Brain pericyte (primary cell): ENCODE results near the gene TNFRSF8.

Source experiments
- DNase-seq: peaks from one replicate; pipeline ENCODE4 v3.0.0-alpha.2; 2012; ENCODE audit warnings: low read depth, low spot score

Gene TNFRSF8

GRCh38 chr1:12113433-12114339 lies 50.6 kb downstream of the TNFRSF8 start:
- DNase-seq: no peak

GRCh38 chr1:12114340-12114683 lies 51.2 kb downstream of the TNFRSF8 start:
- no peak for DNase-seq

GRCh38 chr1:12114916-12115315 lies 51.8 kb downstream of the TNFRSF8 start:
- DNase-seq: no peak

GRCh38 chr1:12121212-12122003 lies 58.3 kb downstream of the TNFRSF8 start:
- DNase-seq: no peak

GRCh38 chr1:12123172-12123571 lies 60.1 kb downstream of the TNFRSF8 start:
- DNase-seq: no peak

- peak; percentile 47 for DNase-seq
Measured at GRCh38 chr1:12124693-12125421, 61.8 kb downstream of the TNFRSF8 start.

- no peak for DNase-seq
Measured at GRCh38 chr1:12125422-12126355, 62.6 kb downstream of the TNFRSF8 start.

- no peak for DNase-seq
Measured at GRCh38 chr1:12126781-12127180, 63.7 kb downstream of the TNFRSF8 start.

- no peak for DNase-seq
Measured at GRCh38 chr1:12127206-12127810, 64.2 kb downstream of the TNFRSF8 start.

- DNase-seq: no peak
Measured at GRCh38 chr1:12128120-12128519, 65.0 kb downstream of the TNFRSF8 start.

- DNase-seq: no peak
Measured at GRCh38 chr1:12129624-12130023, 66.5 kb downstream of the TNFRSF8 start.

GRCh38 chr1:12130466-12131130 lies 67.5 kb downstream of the TNFRSF8 start:
- DNase-seq: no peak

- no peak for DNase-seq
Measured at GRCh38 chr1:12132078-12132477, 69.0 kb downstream of the TNFRSF8 start.

GRCh38 chr1:12134716-12135115 lies 71.6 kb downstream of the TNFRSF8 start:
- DNase-seq: no peak

GRCh38 chr1:12135612-12136011 lies 72.5 kb downstream of the TNFRSF8 start:
- DNase-seq: no peak

GRCh38 chr1:12136916-12137610 lies 74.0 kb downstream of the TNFRSF8 start:
- no peak for DNase-seq

- no peak for DNase-seq
Measured at GRCh38 chr1:12138196-12139168, 75.4 kb downstream of the TNFRSF8 start.

- no peak for DNase-seq
Measured at GRCh38 chr1:12140016-12140415, 76.9 kb downstream of the TNFRSF8 start.
